Measurements from ENCODE around the gene EFTUD2. TPM values are rescaled to one million over a fixed set of nuclear protein-coding genes. Genes with fewer than 3 reads are reported as not detected.

EFTUD2 gene
- total RNA-seq, 1 donor from 2014 or later, result 102 TPM

- H3K4me1 Mint-ChIP-seq (ENCODE audit: unreplicated experiment), result peaks cover 30% of the 10 kb centered on the region
- H3K9me3 Mint-ChIP-seq (ENCODE audit: unreplicated experiment), result no peaks in the 10 kb centered on the region
- peaks cover 3% of the 10 kb centered on the region for H3K27me3 Mint-ChIP-seq (ENCODE audit: unreplicated experiment)
- DNase-seq (ENCODE audit: extremely low spot score, unreplicated experiment), result no peak
- H3K4me3 Mint-ChIP-seq (ENCODE audit: unreplicated experiment), result no peak overlapping the region
- H3K36me3 Mint-ChIP-seq (ENCODE audit: unreplicated experiment), result no peaks in the 10 kb centered on the region
- TF ChIP-seq, protein P1, sequence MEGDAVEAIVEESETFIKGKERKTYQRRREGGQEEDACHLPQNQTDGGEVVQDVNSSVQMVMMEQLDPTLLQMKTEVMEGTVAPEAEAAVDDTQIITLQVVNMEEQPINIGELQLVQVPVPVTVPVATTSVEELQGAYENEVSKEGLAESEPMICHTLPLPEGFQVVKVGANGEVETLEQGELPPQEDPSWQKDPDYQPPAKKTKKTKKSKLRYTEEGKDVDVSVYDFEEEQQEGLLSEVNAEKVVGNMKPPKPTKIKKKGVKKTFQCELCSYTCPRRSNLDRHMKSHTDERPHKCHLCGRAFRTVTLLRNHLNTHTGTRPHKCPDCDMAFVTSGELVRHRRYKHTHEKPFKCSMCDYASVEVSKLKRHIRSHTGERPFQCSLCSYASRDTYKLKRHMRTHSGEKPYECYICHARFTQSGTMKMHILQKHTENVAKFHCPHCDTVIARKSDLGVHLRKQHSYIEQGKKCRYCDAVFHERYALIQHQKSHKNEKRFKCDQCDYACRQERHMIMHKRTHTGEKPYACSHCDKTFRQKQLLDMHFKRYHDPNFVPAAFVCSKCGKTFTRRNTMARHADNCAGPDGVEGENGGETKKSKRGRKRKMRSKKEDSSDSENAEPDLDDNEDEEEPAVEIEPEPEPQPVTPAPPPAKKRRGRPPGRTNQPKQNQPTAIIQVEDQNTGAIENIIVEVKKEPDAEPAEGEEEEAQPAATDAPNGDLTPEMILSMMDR (IDR thresholded peaks at IDR 0.05), result no peak
- peak overlapping the region; percentile 18 for H3K27ac Mint-ChIP-seq (ENCODE audit: unreplicated experiment)
These were observed 18.2 kb upstream of the EFTUD2 start for GRCh38 chr17:44917456-44917855.

DNA sequence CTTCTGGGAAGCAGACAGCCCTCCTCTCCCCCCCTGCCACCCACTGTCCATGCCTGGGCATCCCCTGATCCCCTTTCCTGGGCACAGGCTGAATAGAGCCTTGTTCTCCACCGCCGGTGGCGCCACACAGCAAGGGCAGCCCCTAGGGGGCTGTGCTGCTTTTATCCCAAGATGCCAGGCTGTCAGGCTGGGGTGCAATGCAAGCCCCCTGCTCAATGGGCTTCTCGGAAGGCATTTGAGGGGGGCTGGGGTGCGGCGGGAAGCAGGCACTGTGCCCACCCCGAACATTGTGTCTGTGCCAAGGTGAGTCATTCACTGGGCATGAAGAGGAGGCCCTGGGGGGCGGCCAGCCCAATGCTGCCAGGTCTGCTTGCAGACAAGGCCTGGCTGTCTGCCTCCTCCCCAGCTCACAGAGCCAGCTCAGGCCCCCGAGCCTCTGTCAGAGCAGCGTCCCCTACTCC, 17.6 kb upstream of the EFTUD2 start:
- TF ChIP-seq, protein P1 (IDR thresholded peaks at IDR 0.05), result no peak
- H3K9me3 Mint-ChIP-seq (ENCODE audit: unreplicated experiment), result no peaks in the 10 kb centered on the region
- no peak for DNase-seq (ENCODE audit: extremely low spot score, unreplicated experiment)
- peaks cover 3% of the 10 kb centered on the region for H3K27me3 Mint-ChIP-seq (ENCODE audit: unreplicated experiment)
- H3K4me3 Mint-ChIP-seq (ENCODE audit: unreplicated experiment), result no peak overlapping the region
- H3K4me1 Mint-ChIP-seq (ENCODE audit: unreplicated experiment), result peaks cover 32% of the 10 kb centered on the region
- H3K27ac Mint-ChIP-seq (ENCODE audit: unreplicated experiment), result peak overlapping the region; percentile 54
- H3K36me3 Mint-ChIP-seq (ENCODE audit: unreplicated experiment), result no peaks in the 10 kb centered on the region

DNA sequence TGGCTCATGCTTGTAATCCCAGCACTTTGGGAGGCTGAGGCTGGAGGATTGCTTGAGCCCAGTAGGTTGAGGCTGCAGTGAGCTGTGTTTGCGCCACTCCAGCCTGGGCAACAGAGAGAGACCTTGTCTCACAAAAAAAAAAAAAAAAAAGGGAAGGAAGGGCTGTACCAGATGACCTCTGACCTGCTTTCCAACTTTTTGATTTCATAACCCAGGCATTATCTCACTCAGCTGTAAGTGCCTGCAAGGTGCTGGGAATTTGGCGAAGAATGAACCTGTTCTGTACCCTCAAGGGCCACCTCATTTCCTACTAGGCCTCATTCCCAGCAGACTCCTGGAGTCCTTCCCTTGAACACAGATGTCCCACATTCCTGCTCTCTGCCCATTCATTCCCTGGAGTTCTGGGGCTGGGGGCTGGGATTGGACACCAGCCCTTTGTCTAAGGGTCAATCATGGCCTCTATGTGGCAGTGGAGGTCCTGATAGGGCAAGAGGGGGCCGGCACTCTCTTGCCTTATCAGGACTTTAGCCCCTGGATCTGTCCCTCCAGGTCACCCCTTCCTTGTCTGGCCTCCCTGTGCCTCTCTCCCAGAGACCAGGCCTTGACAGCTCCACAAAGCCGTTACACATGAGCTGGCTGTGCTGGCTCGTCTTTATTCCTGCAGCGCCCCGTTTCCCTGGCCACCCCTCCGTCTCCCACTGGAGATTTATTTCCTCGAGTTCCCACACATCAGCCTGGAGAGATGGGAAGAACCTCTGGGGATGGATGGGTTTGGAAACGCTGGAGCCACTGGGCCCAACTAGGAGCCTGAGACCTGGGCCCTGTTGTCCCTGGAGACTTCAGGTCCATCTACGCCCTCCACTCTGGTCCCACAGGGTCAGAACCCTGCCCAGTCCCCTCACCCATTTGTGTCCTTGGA, 16.9 kb upstream of the EFTUD2 start:
- no peaks in the 10 kb centered on the region for H3K9me3 Mint-ChIP-seq (ENCODE audit: unreplicated experiment)
- H3K4me3 Mint-ChIP-seq (ENCODE audit: unreplicated experiment), result no peak overlapping the region
- H3K27ac Mint-ChIP-seq (ENCODE audit: unreplicated experiment), result peak overlapping the region; percentile 44
- TF ChIP-seq, protein P1 (IDR thresholded peaks at IDR 0.05), result no peak
- peaks cover 3% of the 10 kb centered on the region for H3K27me3 Mint-ChIP-seq (ENCODE audit: unreplicated experiment)
- no peaks in the 10 kb centered on the region for H3K36me3 Mint-ChIP-seq (ENCODE audit: unreplicated experiment)
- H3K4me1 Mint-ChIP-seq (ENCODE audit: unreplicated experiment), result peaks cover 28% of the 10 kb centered on the region
- DNase-seq (ENCODE audit: extremely low spot score, unreplicated experiment), result no peak

- Mint-ChIP-seq H3K4me3 (ENCODE audit: unreplicated experiment) (no peak within 1 kb of the TSS), H3K27me3 (ENCODE audit: unreplicated experiment) (peaks cover 3% of the 10 kb centered on the region), H3K36me3 (ENCODE audit: unreplicated experiment) (no peaks in the 10 kb centered on the region), H3K27ac (ENCODE audit: unreplicated experiment) (peak within 1 kb of the TSS; percentile 44), H3K4me1 (ENCODE audit: unreplicated experiment) (peaks cover 35% of the 10 kb centered on the region), H3K9me3 (ENCODE audit: unreplicated experiment) (no peaks in the 10 kb centered on the region)
- no peak for DNase-seq (ENCODE audit: extremely low spot score, unreplicated experiment)
- TF ChIP-seq, protein P1 (IDR thresholded peaks at IDR 0.05), result no peak
These were observed 16.1 kb upstream of the EFTUD2 start, which contains the start of gene GFAP for GRCh38 chr17:44915321-44915726. TSS of gene GFAP (minus strand) at chr17:44915500. CDS start at chr17:44915486, 14 bp downstream.

GRCh38 chr17:44914698-44915271, 15.5 kb upstream of the EFTUD2 start:
- no peak overlapping the region for H3K4me3 Mint-ChIP-seq (ENCODE audit: unreplicated experiment)
- no peak overlapping the region for H3K27ac Mint-ChIP-seq (ENCODE audit: unreplicated experiment)
- H3K36me3 Mint-ChIP-seq (ENCODE audit: unreplicated experiment), result no peaks in the 10 kb centered on the region
- peaks cover 34% of the 10 kb centered on the region for H3K4me1 Mint-ChIP-seq (ENCODE audit: unreplicated experiment)
- no peaks in the 10 kb centered on the region for H3K9me3 Mint-ChIP-seq (ENCODE audit: unreplicated experiment)
- no peaks in the 10 kb centered on the region for H3K27me3 Mint-ChIP-seq (ENCODE audit: unreplicated experiment)
- no peak for DNase-seq (ENCODE audit: extremely low spot score, unreplicated experiment)
- TF ChIP-seq, protein P1 (IDR thresholded peaks at IDR 0.05), result no peak

Data from osteocyte (in vitro differentiated cells).